HG03175 (cell line): ENCODE results near the gene TRPT1.

Experiments used
- ATAC-seq: cut with Tn5 transposase; IDR thresholded peaks from one replicate; pipeline ENCODE4 v1.9.1; 2021; ENCODE audit warnings: mild to moderate bottlenecking, moderate library complexity; ENCODE audit not compliant: unreplicated experiment

The TRPT1 gene

DNA sequence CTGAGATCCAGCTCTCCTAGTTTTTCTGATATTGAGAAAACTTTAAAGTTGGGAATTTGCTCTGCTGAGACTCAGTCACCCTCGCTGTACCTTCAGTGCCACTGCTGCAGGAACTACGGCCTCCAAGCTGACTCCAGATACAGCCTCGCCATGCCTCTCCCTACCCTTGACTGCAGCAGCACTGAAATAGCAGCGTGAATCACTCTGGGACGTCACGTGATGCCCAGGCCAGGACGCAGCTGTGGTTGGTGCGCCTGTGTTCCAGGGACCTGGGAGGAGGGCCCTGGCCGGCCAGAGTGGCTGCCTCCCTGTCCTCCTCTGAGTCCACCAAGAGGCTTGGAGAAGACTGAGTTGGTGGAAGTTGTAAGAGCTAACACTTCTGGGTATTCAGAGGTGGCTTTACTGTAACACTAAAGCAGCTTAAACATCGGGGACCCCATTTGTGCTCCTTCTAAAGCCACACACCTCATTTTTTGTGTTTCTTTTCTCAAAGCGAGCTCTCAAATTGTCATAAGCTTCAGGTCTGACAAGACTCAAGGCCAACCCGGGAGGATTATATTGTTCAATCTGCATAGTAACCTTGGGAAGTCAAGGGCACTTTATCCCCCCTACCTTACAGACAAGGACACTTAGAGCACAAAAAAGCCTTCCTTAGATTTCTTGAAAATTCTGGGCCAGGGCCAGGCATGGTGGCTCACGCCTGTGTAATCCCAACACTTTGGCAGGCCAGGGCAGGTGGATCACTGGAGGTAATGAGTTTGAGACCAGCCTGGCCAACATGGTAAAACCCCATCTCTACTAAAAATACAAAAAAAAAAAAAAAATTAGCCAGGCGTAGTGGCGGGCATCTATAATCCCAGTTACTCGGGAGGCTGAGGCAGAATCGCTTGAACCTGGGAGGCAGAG is 44.2 kb downstream of the TRPT1 start:
- no peak for ATAC-seq

DNA sequence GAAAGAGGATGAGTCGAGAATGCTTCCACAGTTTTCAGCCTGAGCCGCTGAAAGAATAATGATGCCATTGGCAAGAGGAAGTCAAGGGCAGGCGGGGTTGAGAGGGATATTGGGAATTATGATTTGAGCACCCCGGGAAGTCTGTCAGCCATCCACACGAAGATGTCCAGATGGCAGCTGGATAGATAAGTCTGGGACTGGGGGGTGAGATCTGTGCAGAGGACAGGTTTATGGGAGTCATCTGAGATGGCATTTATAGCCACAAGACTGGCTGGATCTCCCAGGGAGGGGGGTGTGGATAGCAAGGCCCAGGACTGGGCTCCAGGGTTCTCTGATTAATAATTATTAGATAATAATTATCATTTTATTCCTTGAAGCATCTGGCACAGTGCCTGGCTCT is 45.1 kb downstream of the TRPT1 start:
- no peak for ATAC-seq

DNA sequence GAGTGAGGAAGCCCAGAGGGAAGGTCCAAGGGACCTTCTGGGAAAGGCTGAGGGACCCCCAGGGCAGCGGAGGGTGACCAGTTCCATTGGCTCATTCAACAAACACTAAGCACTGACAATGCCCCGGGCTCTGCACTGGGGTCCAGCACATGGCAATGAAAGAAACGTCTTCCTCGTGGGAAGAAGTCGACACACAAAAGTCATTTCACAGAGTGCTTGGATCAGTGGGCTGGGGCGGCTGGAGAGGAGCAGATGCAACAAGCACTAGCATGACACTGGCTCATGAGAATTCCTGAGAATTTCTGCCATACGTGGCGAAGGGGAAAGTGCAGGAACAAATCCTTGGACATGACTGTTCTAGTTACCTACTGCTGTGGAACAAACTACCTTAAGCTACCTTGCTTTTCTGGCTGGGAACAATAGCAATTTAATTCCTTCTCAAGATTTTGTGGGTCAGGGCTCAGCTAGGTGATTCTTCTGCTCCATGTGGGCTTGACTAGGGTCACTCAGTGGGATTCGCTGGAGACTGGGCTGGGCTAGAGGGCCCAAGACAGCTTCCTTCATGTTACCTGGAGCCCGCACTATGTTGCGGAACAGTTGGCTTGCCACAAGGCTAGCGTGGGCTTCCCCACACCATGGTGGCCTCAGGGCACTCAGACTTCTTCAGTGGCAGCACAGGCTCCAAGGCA is 46.9 kb downstream of the TRPT1 start:
- ATAC-seq, result no peak

DNA sequence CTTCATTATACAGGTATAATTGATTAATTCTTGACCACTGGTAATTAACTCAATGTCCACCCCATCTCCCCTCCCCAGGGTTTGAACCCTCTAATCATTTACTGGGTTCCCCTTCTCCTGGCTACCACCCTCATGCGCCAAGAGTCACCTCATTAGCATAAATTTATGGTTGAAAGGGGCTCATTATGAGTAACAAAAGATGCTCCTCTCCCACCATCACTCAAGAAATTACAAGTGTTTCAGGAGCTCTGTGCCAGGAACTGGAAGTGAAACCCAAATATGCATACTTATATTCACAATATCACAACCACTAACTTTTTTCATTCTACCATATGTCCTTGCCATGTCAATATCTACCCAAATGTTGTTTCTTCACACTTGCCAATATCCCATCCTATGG is 47.8 kb downstream of the TRPT1 start:
- ATAC-seq, result no peak

DNA sequence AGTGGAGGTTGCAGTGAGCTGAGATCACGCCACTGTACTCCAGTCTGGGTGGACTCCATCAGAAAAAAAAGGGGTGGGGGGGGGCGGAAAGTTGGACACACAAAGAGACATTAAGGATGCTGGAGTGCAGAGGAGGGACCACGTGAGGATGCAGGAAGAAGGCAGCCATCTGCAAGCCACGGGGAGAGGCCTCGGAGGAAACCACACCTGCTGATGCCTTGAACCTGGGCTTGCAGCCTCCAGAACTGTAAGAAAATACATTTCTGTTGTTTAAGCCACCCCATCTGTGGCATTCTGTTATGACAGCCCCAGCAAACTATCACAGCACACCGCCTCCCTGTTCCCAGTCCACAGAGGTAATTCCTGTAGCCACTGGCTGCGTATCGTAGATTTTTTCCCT is 49.2 kb downstream of the TRPT1 start:
- ATAC-seq, result no peak
